GM12878 (cell line): ENCODE data around the gene AAGAB. TPM values are rescaled to one million over a fixed set of nuclear protein-coding genes. Genes with fewer than 3 reads are reported as not detected.

ENCODE experiments used
- ATAC-seq: fragments of 200-7000 bp; cut with Tn5 transposase; 3 replicates; pipeline ENCODE4 v1.9.1; 2020; ENCODE audit warnings: mild to moderate bottlenecking, moderate library complexity
- BruUV-seq: library from RNA; stranded (reverse); fragments of 400-500 nt; replicated peaks from 2 replicates; lab custom pipeline; 2021; lab: Mats Ljungman, UMichigan
- CTCF ChIA-PET: fragments of 300-600 bp; sonication (Branson Sonifier 250); formaldehyde crosslinking; extraction: SDS; loops from one replicate; lab custom pipeline; 2021; ENCODE audit warnings: inconsistent platforms; lab: Yijun Ruan, JAX
- POLR2A ChIA-PET: fragments of 350-600 bp; formaldehyde crosslinking; extraction: SDS; loops from one replicate; lab custom pipeline; 2021; ENCODE audit warnings: inconsistent platforms; lab: Charles Lee
- RAD21 ChIA-PET: fragments of 300-600 bp; sonication (Branson Sonifier 250); formaldehyde crosslinking; loops from one replicate; lab custom pipeline; 2023; ENCODE audit warnings: antibody characterized with exemption; ENCODE audit not compliant: unreplicated experiment; lab: Charles Lee
- SMC1A ChIA-PET: fragments of 300-600 bp; sonication (Branson Sonifier 250); formaldehyde crosslinking; loops from one replicate; lab custom pipeline; 2023; ENCODE audit not compliant: unreplicated experiment, uncharacterized antibody; lab: Charles Lee
- DNase-seq: peaks from one replicate; pipeline ENCODE4 v3.0.0-alpha.2; 2011; ENCODE audit warnings: low read depth, low spot score
- FAIRE-seq: peaks from 3 replicates; lab custom pipeline; 2011; peaks lifted over from hg19 to GRCh38; lab: Jason Lieb, UNC
- H2AFZ ChIP-seq: 2 replicates; pipeline ENCODE4 v1.6.0; 2011; ENCODE audit warnings: low read depth, low read length, control low read depth; ENCODE audit not compliant: control insufficient read depth
- H3K27ac ChIP-seq: 2 replicates; pipeline ENCODE4 v1.5.1; 2011; ENCODE audit warnings: control low read depth; ENCODE audit not compliant: control insufficient read depth, insufficient read depth
- H3K27me3 ChIP-seq, 2 experiments: replicated peaks in 1 of 2; 2 replicates each; pipeline versions ENCODE4 v1.6.0 to v1.6.1; 2011; ENCODE audit warnings: low read length in 1 of 2; ENCODE audit not compliant: control insufficient read depth in 2 of 2, insufficient read depth in 2 of 2
- H3K36me3 ChIP-seq, 2 experiments: 2 replicates each; pipeline ENCODE4 v1.5.1; 2011; ENCODE audit warnings: low read length in 1 of 2; ENCODE audit not compliant: control insufficient read depth in 2 of 2, insufficient read depth in 2 of 2
- H3K4me1 ChIP-seq: 2 replicates; pipeline ENCODE4 v1.6.1; 2011; ENCODE audit warnings: mild to moderate bottlenecking, low read length, moderate library complexity, mixed read lengths; ENCODE audit not compliant: control insufficient read depth, insufficient read depth
- H3K4me2 ChIP-seq: 2 replicates; pipeline ENCODE4 v1.6.0; 2011; ENCODE audit warnings: control low read depth; ENCODE audit not compliant: control insufficient read depth, insufficient read depth
- H3K4me3 ChIP-seq: fragments of 200-600 bp; sonication (generic); 2 replicates; pipeline ENCODE4 v1.5.1; 2016
- H3K79me2 ChIP-seq: 2 replicates; pipeline ENCODE4 v1.6.0; 2011; ENCODE audit warnings: low read length; ENCODE audit not compliant: control insufficient read depth, insufficient read depth
- H3K9ac ChIP-seq: 2 replicates; pipeline ENCODE4 v1.8.0; 2011; ENCODE audit warnings: low read length, control low read depth, mixed read lengths; ENCODE audit not compliant: control insufficient read depth, insufficient read depth
- H3K9me3 ChIP-seq: replicated peaks from 3 replicates; pipeline ENCODE4 v1.5.1; 2011; ENCODE audit warnings: mild to moderate bottlenecking, low read length; ENCODE audit not compliant: control insufficient read depth, insufficient read depth
- H4K20me1 ChIP-seq: 2 replicates; pipeline ENCODE4 v1.6.0; 2011; ENCODE audit not compliant: control insufficient read depth, insufficient read depth
- BACH1 ChIP-seq: fragments of 450-650 bp; IDR thresholded peaks from 2 replicates; pipeline ENCODE4 v1.6.1; 2017; ENCODE audit warnings: mild to moderate bottlenecking, borderline replicate concordance
- EP300 ChIP-seq, 2 experiments: fragments of 150-350 bp in 1 of 2; IDR thresholded peaks; 2 replicates each; pipeline ENCODE4 v1.6.1; 2011 to 2012; ENCODE audit warnings: low read depth in 2 of 2, low read length in 2 of 2, borderline replicate concordance in 1 of 2, improper control_type of control experiment in 1 of 2, inconsistent platforms in 1 of 2; ENCODE audit not compliant: control insufficient read depth in 1 of 2
- HDAC2 ChIP-seq: fragments of 200-600 bp; sonication (generic); IDR thresholded peaks from 2 replicates; pipeline ENCODE4 v1.6.1; 2017
- HDAC6 ChIP-seq: fragments of 200-600 bp; sonication (generic); IDR thresholded peaks from one replicate; pipeline ENCODE4 v1.8.0; 2017; ENCODE audit warnings: antibody characterized with exemption; ENCODE audit not compliant: unreplicated experiment
- JUNB ChIP-seq: IDR thresholded peaks from 2 replicates; pipeline ENCODE4 v1.6.1; 2016; ENCODE audit warnings: antibody characterized with exemption, mild to moderate bottlenecking
- MLLT1 ChIP-seq: fragments of 450-650 bp; IDR thresholded peaks from 2 replicates; pipeline ENCODE4 v1.6.1; 2016; ENCODE audit warnings: mild to moderate bottlenecking
- RBBP5 ChIP-seq: fragments of 200-600 bp; sonication (generic); conservative IDR thresholded peaks from 2 replicates; pipeline ENCODE4 v1.6.1; 2016
- RUNX3 ChIP-seq: IDR thresholded peaks from 2 replicates; pipeline ENCODE4 v1.6.1; 2012; ENCODE audit warnings: low read length, inconsistent platforms
- SMC3 ChIP-seq: IDR thresholded peaks from 2 replicates; pipeline ENCODE4 v1.6.1; 2011; ENCODE audit warnings: low read length, improper control_type of control experiment, borderline replicate concordance
- SREBF2 ChIP-seq: IDR thresholded peaks from 2 replicates; pipeline ENCODE4 v1.6.1; 2012; ENCODE audit warnings: mild to moderate bottlenecking, low read length
- STAT3 ChIP-seq: IDR thresholded peaks from 2 replicates; pipeline ENCODE4 v1.6.1; 2011; ENCODE audit warnings: low read depth, low read length, improper control_type of control experiment
- TCF12 ChIP-seq: IDR thresholded peaks from 2 replicates; pipeline ENCODE4 v1.6.1; 2011; ENCODE audit warnings: low read depth, mild to moderate bottlenecking, low read length
- WRNIP1 ChIP-seq: IDR thresholded peaks from 2 replicates; pipeline ENCODE4 v1.6.1; 2011; ENCODE audit warnings: low read depth, low read length, improper control_type of control experiment, borderline replicate concordance
- WGBS: methylation state at CpG from one replicate; pipeline ENCODE4 v1.1.6; 2016; ENCODE audit warnings: low lambda C conversion rate; ENCODE audit not compliant: insufficient replicate concordance, insufficient coverage; ENCODE audit errors: missing lambda C conversion rate; 5-methylcytosine and 5-hydroxymethylcytosine counted together
- in situ Hi-C: fragments of 300-500 bp; cut with MboI; formaldehyde crosslinking; loops from 9 replicates; pipeline ENCODE4 v1.14.3; 2018; ENCODE audit warnings: mixed read lengths
- intact Hi-C: fragments of 100-400 bp; cut with micrococcal nuclease; formaldehyde crosslinking; loops from one replicate; pipeline ENCODE4 v1.14.2; 2022; ENCODE audit not compliant: unreplicated experiment
- polyA plus RNA-seq, 11 experiments: library from polyadenylated mRNA; depleted of rRNA in 4 of 11; unstranded in 6 of 11; stranded (reverse) in 5 of 11; fragments of >200 nt; fragmentation: Nextera tagmentation in 4 of 11; fragmentation: Illumina TruSeq in 1 of 11; extraction: Ambion mirVana in 4 of 11; extraction: Trizol in 1 of 11; gene quantifications; 1 replicate in 1 of 11; 2 replicates in 10 of 11; pipeline versions ENCODE4 v1.2.1 to v1.2.3, GENCODE V29; 2011 to 2016; ENCODE audit warnings: inconsistent platforms in 2 of 11, missing spikeins in 2 of 11, low read depth in 1 of 11
- total RNA-seq, 4 experiments: library from RNA; depleted of rRNA in 3 of 4; stranded (reverse); fragments of >200 nt in 3 of 4; fragmentation: Illumina TruSeq in 1 of 4; extraction: Trizol in 1 of 4; gene quantifications; 2 replicates each; pipeline versions ENCODE4 v1.2.1 to v1.2.3, GENCODE V29; 2013 to 2021
- TF ChIP-seq, protein P1 (sequence below): fragments of 450-650 bp; IDR thresholded peaks from 2 replicates; pipeline ENCODE4 v1.6.1; 2018; ENCODE audit warnings: borderline replicate concordance, mild to moderate bottlenecking; ENCODE audit not compliant: partially characterized antibody
- TF ChIP-seq, protein P2 (sequence below): IDR thresholded peaks from 2 replicates; pipeline ENCODE4 v1.6.1; 2012; ENCODE audit warnings: low read depth, low read length, improper control_type of control experiment

The AAGAB gene
- total and polyA plus RNA-seq, 10 of the 15 experiments (the other 5 are each of a cell fraction or from before 2014, with no cell fraction given), result 11.4 to 62.3 (median 38.0) TPM

GRCh38 chr15:67253549-67254237 lies 768 bp downstream of the AAGAB start:
- ATAC-seq, result no peak
- no peak for TF ChIP-seq JUNB
- TF ChIP-seq RUNX3, result no peak
- TF ChIP-seq TCF12, result no peak
- no peak for TF ChIP-seq HDAC6
- TF ChIP-seq, protein P1, sequence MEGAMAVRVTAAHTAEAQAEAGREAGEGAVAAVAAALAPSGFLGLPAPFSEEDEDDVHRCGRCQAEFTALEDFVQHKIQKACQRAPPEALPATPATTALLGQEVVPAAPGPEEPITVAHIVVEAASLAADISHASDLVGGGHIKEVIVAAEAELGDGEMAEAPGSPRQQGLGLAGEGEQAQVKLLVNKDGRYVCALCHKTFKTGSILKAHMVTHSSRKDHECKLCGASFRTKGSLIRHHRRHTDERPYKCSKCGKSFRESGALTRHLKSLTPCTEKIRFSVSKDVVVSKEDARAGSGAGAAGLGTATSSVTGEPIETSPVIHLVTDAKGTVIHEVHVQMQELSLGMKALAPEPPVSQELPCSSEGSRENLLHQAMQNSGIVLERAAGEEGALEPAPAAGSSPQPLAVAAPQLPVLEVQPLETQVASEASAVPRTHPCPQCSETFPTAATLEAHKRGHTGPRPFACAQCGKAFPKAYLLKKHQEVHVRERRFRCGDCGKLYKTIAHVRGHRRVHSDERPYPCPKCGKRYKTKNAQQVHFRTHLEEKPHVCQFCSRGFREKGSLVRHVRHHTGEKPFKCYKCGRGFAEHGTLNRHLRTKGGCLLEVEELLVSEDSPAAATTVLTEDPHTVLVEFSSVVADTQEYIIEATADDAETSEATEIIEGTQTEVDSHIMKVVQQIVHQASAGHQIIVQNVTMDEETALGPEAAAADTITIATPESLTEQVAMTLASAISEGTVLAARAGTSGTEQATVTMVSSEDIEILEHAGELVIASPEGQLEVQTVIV, result no peak
- no peak for TF ChIP-seq SREBF2
- no peak for TF ChIP-seq EP300 (IDR thresholded peaks at IDR 0.05; ENCODE audit: borderline replicate concordance in 1 of 2, control insufficient read depth in 1 of 2, low read depth in 2 of 2, low read length in 2 of 2)
- no peak for TF ChIP-seq MLLT1
- TF ChIP-seq, protein P2, sequence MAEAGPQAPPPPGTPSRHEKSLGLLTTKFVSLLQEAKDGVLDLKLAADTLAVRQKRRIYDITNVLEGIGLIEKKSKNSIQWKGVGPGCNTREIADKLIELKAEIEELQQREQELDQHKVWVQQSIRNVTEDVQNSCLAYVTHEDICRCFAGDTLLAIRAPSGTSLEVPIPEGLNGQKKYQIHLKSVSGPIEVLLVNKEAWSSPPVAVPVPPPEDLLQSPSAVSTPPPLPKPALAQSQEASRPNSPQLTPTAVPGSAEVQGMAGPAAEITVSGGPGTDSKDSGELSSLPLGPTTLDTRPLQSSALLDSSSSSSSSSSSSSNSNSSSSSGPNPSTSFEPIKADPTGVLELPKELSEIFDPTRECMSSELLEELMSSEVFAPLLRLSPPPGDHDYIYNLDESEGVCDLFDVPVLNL, result no peak
- no peak for TF ChIP-seq RBBP5
- no peak for TF ChIP-seq BACH1
- no peak for TF ChIP-seq STAT3
- TF ChIP-seq HDAC2, result no peak
- no peak for TF ChIP-seq WRNIP1
- no peak for TF ChIP-seq SMC3
- TF ChIP-seq, all 136 proteins: peak for 0
- in situ Hi-C loops, result no loop called here
- no peaks in the 10 kb centered on the region for H3K27me3 ChIP-seq
- RAD21 ChIA-PET, result interaction anchor here (0.7 to 1.0 kb wide), 2 partner anchors 114 to 153 kb away, joined by 3 to 4 read pairs; no protein-coding TSS in a partner anchor
- no peak for DNase-seq
- WGBS, result 20% methylated on average over 15 of the region's 15 CpGs
- SMC1A ChIA-PET, result interaction anchor here (1.2 to 2.5 kb wide), 3 partner anchors 12 to 136 kb away, joined by 3 to 9 read pairs (median 3); no protein-coding TSS in a partner anchor
- FAIRE-seq, result no peak
- CTCF ChIA-PET, result interaction anchor here (0.6 kb wide), 1 partner anchor 1902 kb away, joined by 3 read pairs; no protein-coding TSS in a partner anchor
- H3K4me2 ChIP-seq, result peak overlapping the region; percentile 87
- intact Hi-C loops, result loop anchor here (5.0 kb wide), 1 partner anchor 309 kb away; no protein-coding TSS in a partner anchor
- H3K79me2 ChIP-seq, result peaks cover 25% of the 10 kb centered on the region
- H3K9ac ChIP-seq, result peak overlapping the region; percentile 90
- POLR2A ChIA-PET, result interaction anchor here (1.4 kb wide), 1 partner anchor 51 kb away, joined by 3 read pairs; no protein-coding TSS in a partner anchor
- no peaks in the 10 kb centered on the region for H3K4me1 ChIP-seq
- H3K9me3 ChIP-seq, result no peaks in the 10 kb centered on the region
- peak overlapping the region; percentile 84 for H3K4me3 ChIP-seq
- peak overlapping the region; percentile 87 for H2AFZ ChIP-seq
- peak overlapping the region; percentile 78 for H3K27ac ChIP-seq
- no peaks in the 10 kb centered on the region for H3K36me3 ChIP-seq
- no peaks in the 10 kb centered on the region for H4K20me1 ChIP-seq
- BruUV-seq, result TSS peak; percentile 74
